ENCODE results near the gene TBP.
"Not testable (repeated sequence)": the region's sequence is repeated elsewhere in the genome, so short reads cannot be mapped to it uniquely, and the experiment has no call there.

TBP gene

GRCh38 chr6:170536671-170537070 is 17.5 kb upstream of the TBP start:
- DNase-seq = no peak

- no peak for DNase-seq
These were observed 16.8 kb upstream of the TBP start for GRCh38 chr6:170537329-170537728.

- no peak for DNase-seq
These were observed 12.0 kb upstream of the TBP start for GRCh38 chr6:170542031-170542719.

GRCh38 chr6:170545405-170545804 is 8.8 kb upstream of the TBP start:
- no peak for DNase-seq

GRCh38 chr6:170552765-170553533 is 1.2 kb upstream of the TBP start, which contains the start of gene PSMB1:
TSS of gene PSMB1 (minus strand) at chr6:170553307. CDS start at chr6:170553242, 65 bp downstream.
- DNase-seq = peak; percentile 98

GRCh38 chr6:170553534-170554012 is 596 bp upstream of the TBP start:
- DNase-seq = no peak

GRCh38 chr6:170554796-170555137 is 598 bp downstream of the TBP start:
- no peak for DNase-seq

GRCh38 chr6:170555305-170555704 is 1.1 kb downstream of the TBP start:
- DNase-seq = no peak

- DNase-seq = no peak
These were observed 7.4 kb downstream of the TBP start for GRCh38 chr6:170561555-170561954.

- DNase-seq = no peak
These were observed 10.9 kb downstream of the TBP start for GRCh38 chr6:170564936-170565530.

GRCh38 chr6:170572704-170573466 is 18.7 kb downstream of the TBP start:
- DNase-seq = no peak

GRCh38 chr6:170575250-170575649 is 21.1 kb downstream of the TBP start:
- no peak for DNase-seq

- DNase-seq = no peak
These were observed 24.7 kb downstream of the TBP start for GRCh38 chr6:170578909-170579308.

- DNase-seq = no peak
These were observed 29.6 kb downstream of the TBP start for GRCh38 chr6:170583756-170584180.

- DNase-seq = peak; percentile 95
These were observed 30.2 kb downstream of the TBP start, which contains the start of gene PDCD2 for GRCh38 chr6:170584181-170584953. TSS of gene PDCD2 (minus strand) at chr6:170584637. CDS start at chr6:170584581, 56 bp downstream.

- no peak for DNase-seq
These were observed 30.9 kb downstream of the TBP start for GRCh38 chr6:170584954-170585498.

GRCh38 chr6:170590725-170591124 is 36.6 kb downstream of the TBP start:
- DNase-seq = no peak

GRCh38 chr6:170596426-170596825 is 42.3 kb downstream of the TBP start:
- DNase-seq = no peak

- no peak for DNase-seq
These were observed 43.1 kb downstream of the TBP start for GRCh38 chr6:170597278-170597677.

- DNase-seq = no peak
These were observed 51.5 kb downstream of the TBP start for GRCh38 chr6:170605574-170606259.

GRCh38 chr6:170609225-170609624 is 55.1 kb downstream of the TBP start:
- DNase-seq = not testable (repeated sequence)

All from eye (tissue), 1 donor.